ENCODE data around the gene STEAP1B. TPM values are rescaled to one million over a fixed set of nuclear protein-coding genes. Genes with fewer than 3 reads are reported as not detected.

The STEAP1B gene
- total RNA-seq, 1 experiment from 2014 or later, result 3.2 TPM

DNA sequence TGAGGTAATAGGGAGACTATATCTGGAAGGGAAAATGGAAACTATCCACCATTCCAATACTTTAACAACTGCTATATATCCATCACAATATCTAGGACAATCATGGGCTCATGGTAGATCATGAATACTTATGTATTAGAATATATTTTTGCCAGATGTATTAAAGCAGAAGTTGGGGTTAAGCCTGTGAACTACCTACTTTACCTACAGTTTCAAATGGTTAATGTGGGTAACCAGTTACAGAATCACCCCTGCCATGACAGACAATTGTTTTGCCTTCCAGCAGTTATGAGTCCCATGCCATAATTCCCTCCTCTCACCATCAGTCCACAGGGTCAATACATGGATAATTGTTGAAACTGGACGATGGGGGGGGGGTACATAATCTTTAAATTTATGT is 113.1 kb downstream of the STEAP1B start:
- H3K27ac ChIP-seq (ENCODE audit: insufficient read length, low read depth, low read length), result no peak overlapping the region
- no peak overlapping the region for H3K4me3 Mint-ChIP-seq
- TF ChIP-seq, protein P1, sequence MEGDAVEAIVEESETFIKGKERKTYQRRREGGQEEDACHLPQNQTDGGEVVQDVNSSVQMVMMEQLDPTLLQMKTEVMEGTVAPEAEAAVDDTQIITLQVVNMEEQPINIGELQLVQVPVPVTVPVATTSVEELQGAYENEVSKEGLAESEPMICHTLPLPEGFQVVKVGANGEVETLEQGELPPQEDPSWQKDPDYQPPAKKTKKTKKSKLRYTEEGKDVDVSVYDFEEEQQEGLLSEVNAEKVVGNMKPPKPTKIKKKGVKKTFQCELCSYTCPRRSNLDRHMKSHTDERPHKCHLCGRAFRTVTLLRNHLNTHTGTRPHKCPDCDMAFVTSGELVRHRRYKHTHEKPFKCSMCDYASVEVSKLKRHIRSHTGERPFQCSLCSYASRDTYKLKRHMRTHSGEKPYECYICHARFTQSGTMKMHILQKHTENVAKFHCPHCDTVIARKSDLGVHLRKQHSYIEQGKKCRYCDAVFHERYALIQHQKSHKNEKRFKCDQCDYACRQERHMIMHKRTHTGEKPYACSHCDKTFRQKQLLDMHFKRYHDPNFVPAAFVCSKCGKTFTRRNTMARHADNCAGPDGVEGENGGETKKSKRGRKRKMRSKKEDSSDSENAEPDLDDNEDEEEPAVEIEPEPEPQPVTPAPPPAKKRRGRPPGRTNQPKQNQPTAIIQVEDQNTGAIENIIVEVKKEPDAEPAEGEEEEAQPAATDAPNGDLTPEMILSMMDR (conservative IDR thresholded peaks at IDR 0.05), result no peak
- no peak overlapping the region for H2BK20ac ChIP-seq (ENCODE audit: low read depth, low read length, poor library complexity, severe bottlenecking)
- H2BK12ac ChIP-seq (ENCODE audit: insufficient read length, low read depth, low read length), result no peak overlapping the region
- H3K23me2 ChIP-seq (ENCODE audit: insufficient read length, low read depth, low read length, poor library complexity, severe bottlenecking), result no peaks in the 10 kb centered on the region
- H2AFZ ChIP-seq (ENCODE audit: low read length), result no peak overlapping the region
- no peak overlapping the region for H3K9ac ChIP-seq (ENCODE audit: extremely low read depth, insufficient read length, low read length)
- no peak overlapping the region for H2BK15ac ChIP-seq (ENCODE audit: low read depth, low read length)
- H3K9me3 ChIP-seq (ENCODE audit: control insufficient read depth, low read depth, low read length), result no peaks in the 10 kb centered on the region
- H3K23ac ChIP-seq (ENCODE audit: insufficient read length, low read depth, low read length), result no peak overlapping the region
- H3K79me1 ChIP-seq (ENCODE audit: insufficient read depth, low read depth, low read length, poor library complexity, severe bottlenecking), result no peaks in the 10 kb centered on the region
- H3K79me2 ChIP-seq (ENCODE audit: insufficient read depth, low read length), result no peaks in the 10 kb centered on the region
- H3K4me2 ChIP-seq (ENCODE audit: insufficient read depth, insufficient read length, low read length), result no peak overlapping the region
- no peak overlapping the region for H3K4ac ChIP-seq (ENCODE audit: low read depth, low read length)
- H3T11ph ChIP-seq (ENCODE audit: low read length), result no peak overlapping the region
- H3K18ac ChIP-seq (ENCODE audit: insufficient read length, low read depth, low read length), result no peak overlapping the region
- DNase-seq, result no peak
- no peak overlapping the region for H4K91ac ChIP-seq (ENCODE audit: insufficient read length, low read depth, low read length)
- no peak overlapping the region for H2BK120ac ChIP-seq (ENCODE audit: low read depth, low read length, poor library complexity, severe bottlenecking)
- H3K9me3 Mint-ChIP-seq, result no peaks in the 10 kb centered on the region
- WGBS (ENCODE audit: extremely low coverage, insufficient read length, low lambda C conversion rate), result no CpG with 5 or more reads among the region's 1 CpG
- H4K5ac ChIP-seq (ENCODE audit: insufficient read length, low read depth, low read length), result no peak overlapping the region
- no peak overlapping the region for H3K56ac ChIP-seq (ENCODE audit: insufficient read length, low read depth, low read length)
- H3K4me1 Mint-ChIP-seq, result peaks cover 5 to 6% of the 10 kb centered on the region in 2 experiments
- no peaks in the 10 kb centered on the region for H3K27me3 Mint-ChIP-seq (ENCODE audit: low read depth)
- no peak overlapping the region for H4K8ac ChIP-seq (replicated peaks; ENCODE audit: insufficient read length, low read depth, low read length)
- no peaks in the 10 kb centered on the region for H3K4me1 ChIP-seq (ENCODE audit: insufficient read depth, low read length)
- no peak overlapping the region for H2AK5ac ChIP-seq (ENCODE audit: insufficient read length, low read length)
- no peak overlapping the region for H3K27ac Mint-ChIP-seq
- no peaks in the 10 kb centered on the region for H3K27me3 ChIP-seq (ENCODE audit: insufficient read depth, low read length)
- H4K20me1 ChIP-seq (ENCODE audit: control insufficient read depth, insufficient read depth, insufficient read length), result no peaks in the 10 kb centered on the region
- H3K14ac ChIP-seq (ENCODE audit: insufficient read depth, low read length), result no peak overlapping the region
- no peaks in the 10 kb centered on the region for H3K36me3 Mint-ChIP-seq (ENCODE audit: insufficient read depth in 1 of 3, low read depth in 3 of 3)
- H2BK5ac ChIP-seq (ENCODE audit: insufficient read length, low read length), result no peak overlapping the region
